ENCODE measurements around the gene ABTB1.

ABTB1 gene

GRCh38 chr3:127628788-127629466 lies 43.8 kb upstream of the ABTB1 start, which contains the start of gene PODXL2:
TSS of gene PODXL2 (plus strand) at chr3:127629185. CDS start at chr3:127629220, 35 bp downstream.
- no peaks in the 10 kb centered on the region for H4K20me1 ChIP-seq (ENCODE audit: insufficient read depth, low read length)
- H3K9ac ChIP-seq (ENCODE audit: low read length) = no peak within 1 kb of the TSS
- H3K27me3 ChIP-seq (ENCODE audit: low read depth, low read length) = 0 out of 2 replicates have a peak, but pooled peaks cover 2% of the 10 kb centered on the region
- no peak for TF ChIP-seq EZH2phosphoT487 (IDR thresholded peaks at IDR 0.05; ENCODE audit: low read depth)
- TF ChIP-seq, protein P1, sequence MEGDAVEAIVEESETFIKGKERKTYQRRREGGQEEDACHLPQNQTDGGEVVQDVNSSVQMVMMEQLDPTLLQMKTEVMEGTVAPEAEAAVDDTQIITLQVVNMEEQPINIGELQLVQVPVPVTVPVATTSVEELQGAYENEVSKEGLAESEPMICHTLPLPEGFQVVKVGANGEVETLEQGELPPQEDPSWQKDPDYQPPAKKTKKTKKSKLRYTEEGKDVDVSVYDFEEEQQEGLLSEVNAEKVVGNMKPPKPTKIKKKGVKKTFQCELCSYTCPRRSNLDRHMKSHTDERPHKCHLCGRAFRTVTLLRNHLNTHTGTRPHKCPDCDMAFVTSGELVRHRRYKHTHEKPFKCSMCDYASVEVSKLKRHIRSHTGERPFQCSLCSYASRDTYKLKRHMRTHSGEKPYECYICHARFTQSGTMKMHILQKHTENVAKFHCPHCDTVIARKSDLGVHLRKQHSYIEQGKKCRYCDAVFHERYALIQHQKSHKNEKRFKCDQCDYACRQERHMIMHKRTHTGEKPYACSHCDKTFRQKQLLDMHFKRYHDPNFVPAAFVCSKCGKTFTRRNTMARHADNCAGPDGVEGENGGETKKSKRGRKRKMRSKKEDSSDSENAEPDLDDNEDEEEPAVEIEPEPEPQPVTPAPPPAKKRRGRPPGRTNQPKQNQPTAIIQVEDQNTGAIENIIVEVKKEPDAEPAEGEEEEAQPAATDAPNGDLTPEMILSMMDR (IDR thresholded peaks at IDR 0.05; ENCODE audit: low read depth, low read length) = no peak
- peak within 1 kb of the TSS; percentile 68 for H3K4me2 ChIP-seq (ENCODE audit: low read length)
- peaks cover 8% of the 10 kb centered on the region for H3K4me1 ChIP-seq (ENCODE audit: low read length)
- no peaks in the 10 kb centered on the region for H3K36me3 ChIP-seq (replicated peaks; ENCODE audit: low read depth, low read length)
- no peak within 1 kb of the TSS for H3K27ac ChIP-seq (ENCODE audit: low read length)
- no peak within 1 kb of the TSS; the same call in 1 of the 2 replicates for H3K4me3 ChIP-seq (ENCODE audit: low read length)
- no peaks in the 10 kb centered on the region for H3K79me2 ChIP-seq (ENCODE audit: low read length)
- H2AFZ ChIP-seq (ENCODE audit: low read depth, low read length) = peak within 1 kb of the TSS; percentile 53; the same call in 1 of the 2 replicates
- no peaks in the 10 kb centered on the region for H3K9me3 ChIP-seq (ENCODE audit: insufficient read depth, low read length)

- Histone ChIP-seq H3K9me3 (ENCODE audit: insufficient read depth, low read length) (no peaks in the 10 kb centered on the region), H3K36me3 (replicated peaks; ENCODE audit: low read depth, low read length) (no peaks in the 10 kb centered on the region), H3K27ac (ENCODE audit: low read length) (no peak overlapping the region), H3K79me2 (ENCODE audit: low read length) (no peaks in the 10 kb centered on the region), H3K4me2 (ENCODE audit: low read length) (peak overlapping the region; percentile 68), H3K27me3 (ENCODE audit: low read depth, low read length) (0 out of 2 replicates have a peak, but pooled peaks cover 2% of the 10 kb centered on the region), H2AFZ (ENCODE audit: low read depth, low read length) (peak overlapping the region; percentile 53; the same call in 1 of the 2 replicates), H3K4me3 (ENCODE audit: low read length) (peak overlapping the region; percentile 31; the same call in 1 of the 2 replicates), H4K20me1 (ENCODE audit: insufficient read depth, low read length) (no peaks in the 10 kb centered on the region), H3K4me1 (ENCODE audit: low read length) (peaks cover 8% of the 10 kb centered on the region), H3K9ac (ENCODE audit: low read length) (no peak overlapping the region)
- TF ChIP-seq, protein P1 (IDR thresholded peaks at IDR 0.05; ENCODE audit: low read depth, low read length) = no peak
- TF ChIP-seq EZH2phosphoT487 (IDR thresholded peaks at IDR 0.05; ENCODE audit: low read depth) = no peak
Observed at GRCh38 chr3:127629467-127630403, 43.0 kb upstream of the ABTB1 start.

GRCh38 chr3:127630811-127631714 lies 41.7 kb upstream of the ABTB1 start:
- H3K9me3 ChIP-seq (ENCODE audit: insufficient read depth, low read length) = no peaks in the 10 kb centered on the region
- H3K4me2 ChIP-seq (ENCODE audit: low read length) = no peak overlapping the region
- H3K4me1 ChIP-seq (ENCODE audit: low read length) = peaks cover 8% of the 10 kb centered on the region
- H3K79me2 ChIP-seq (ENCODE audit: low read length) = no peaks in the 10 kb centered on the region
- TF ChIP-seq, protein P1 (IDR thresholded peaks at IDR 0.05; ENCODE audit: low read depth, low read length) = no peak
- no peak for TF ChIP-seq EZH2phosphoT487 (IDR thresholded peaks at IDR 0.05; ENCODE audit: low read depth)
- H4K20me1 ChIP-seq (ENCODE audit: insufficient read depth, low read length) = no peaks in the 10 kb centered on the region
- H3K4me3 ChIP-seq (ENCODE audit: low read length) = no peak overlapping the region
- H3K27ac ChIP-seq (ENCODE audit: low read length) = no peak overlapping the region
- H2AFZ ChIP-seq (ENCODE audit: low read depth, low read length) = peak overlapping the region; percentile 39; the same call in 1 of the 2 replicates
- H3K27me3 ChIP-seq (ENCODE audit: low read depth, low read length) = peaks cover 9% of the 10 kb centered on the region; the same call in 1 of the 2 replicates
- no peak overlapping the region for H3K9ac ChIP-seq (ENCODE audit: low read length)
- no peaks in the 10 kb centered on the region for H3K36me3 ChIP-seq (replicated peaks; ENCODE audit: low read depth, low read length)

All from OCI-LY3 (cell line).